Calu3 (cell line): ENCODE results near the gene TRIM62. TPM values are rescaled to one million over a fixed set of nuclear protein-coding genes. Genes with fewer than 3 reads are reported as not detected.

ENCODE experiments used
- BruUV-seq: library from RNA; stranded (reverse); fragments of 400-500 nt; replicated peaks from 2 replicates; lab custom pipeline; 2021; lab: Mats Ljungman, UMichigan
- CTCF ChIA-PET: fragments of 300-600 bp; sonication (Branson Sonifier 250); formaldehyde crosslinking; loops from one replicate; lab custom pipeline; 2022; ENCODE audit warnings: antibody characterized with exemption; lab: Charles Lee
- DNase-seq: peaks from one replicate; pipeline ENCODE4 v3.0.0; 2022
- H3K27ac Mint-ChIP-seq: one replicate; pipeline ENCODE4 v1.8.0; 2022; ENCODE audit warnings: mixed read lengths; ENCODE audit not compliant: unreplicated experiment
- H3K27me3 Mint-ChIP-seq: one replicate; pipeline ENCODE4 v1.8.0; 2022; ENCODE audit warnings: mixed read lengths; ENCODE audit not compliant: unreplicated experiment
- H3K36me3 Mint-ChIP-seq: one replicate; pipeline ENCODE4 v1.8.0; 2022; ENCODE audit warnings: mild to moderate bottlenecking, moderate library complexity, mixed read lengths; ENCODE audit not compliant: insufficient read depth, unreplicated experiment
- H3K4me1 Mint-ChIP-seq: one replicate; pipeline ENCODE4 v1.8.0; 2022; ENCODE audit warnings: mild to moderate bottlenecking, low read depth, mixed read lengths; ENCODE audit not compliant: unreplicated experiment
- H3K4me3 Mint-ChIP-seq: one replicate; pipeline ENCODE4 v1.8.0; 2022; ENCODE audit warnings: mild to moderate bottlenecking, low read depth, moderate library complexity, mixed read lengths; ENCODE audit not compliant: unreplicated experiment
- H3K9me3 Mint-ChIP-seq: one replicate; pipeline ENCODE4 v1.8.0; 2022; ENCODE audit warnings: low read depth, mixed read lengths; ENCODE audit not compliant: unreplicated experiment
- CTCF ChIP-seq: fragments of 200-600 bp; IDR thresholded peaks from one replicate; pipeline ENCODE4 v1.8.0; 2022; ENCODE audit warnings: antibody characterized with exemption; ENCODE audit not compliant: unreplicated experiment
- intact Hi-C: fragments of 100-400 bp; cut with micrococcal nuclease; formaldehyde crosslinking; loops from one replicate; pipeline ENCODE4 v1.10.0; 2022; ENCODE audit not compliant: unreplicated experiment
- total RNA-seq: library from RNA; stranded (reverse); gene quantifications from 2 replicates; pipeline ENCODE4 v1.2.3, GENCODE V29; 2022

TRIM62 gene
- total RNA-seq, 1 experiment from 2014 or later, result 8.8 TPM

GRCh38 chr1:33224166-33224707 is 42.4 kb upstream of the TRIM62 start:
- no peak for TF ChIP-seq CTCF
- no peak for DNase-seq
- intact Hi-C loops, result loop anchor here (5.0 kb wide), 1 partner anchor 143 kb away; no protein-coding TSS in a partner anchor
- no peak overlapping the region for H3K27ac Mint-ChIP-seq
- H3K27me3 Mint-ChIP-seq, result peaks cover 18% of the 10 kb centered on the region
- H3K4me1 Mint-ChIP-seq, result peaks cover 30% of the 10 kb centered on the region
- H3K9me3 Mint-ChIP-seq, result peaks cover 3% of the 10 kb centered on the region
- CTCF ChIA-PET, result no interaction called here
- no TSS peak for BruUV-seq
- peaks cover 8% of the 10 kb centered on the region for H3K36me3 Mint-ChIP-seq
- no peak overlapping the region for H3K4me3 Mint-ChIP-seq

GRCh38 chr1:33222381-33222780 is 40.5 kb upstream of the TRIM62 start:
- intact Hi-C loops, result loop anchor here (5.0 kb wide), 1 partner anchor 145 kb away; no protein-coding TSS in a partner anchor
- Mint-ChIP-seq H3K4me1 (peaks cover 34% of the 10 kb centered on the region), H3K9me3 (peaks cover 3% of the 10 kb centered on the region), H3K36me3 (peaks cover 16% of the 10 kb centered on the region), H3K27ac (no peak overlapping the region), H3K4me3 (no peak overlapping the region), H3K27me3 (no peaks in the 10 kb centered on the region)
- TF ChIP-seq CTCF, result no peak
- no TSS peak for BruUV-seq
- DNase-seq, result no peak
- CTCF ChIA-PET, result no interaction called here

GRCh38 chr1:33221385-33221758 is 39.5 kb upstream of the TRIM62 start:
- CTCF ChIA-PET, result no interaction called here
- peaks cover 16% of the 10 kb centered on the region for H3K36me3 Mint-ChIP-seq
- no peak for TF ChIP-seq CTCF
- DNase-seq, result no peak
- no peak overlapping the region for H3K4me3 Mint-ChIP-seq
- H3K27ac Mint-ChIP-seq, result no peak overlapping the region
- intact Hi-C loops, result loop anchor here (5.0 kb wide), 1 partner anchor 146 kb away; no protein-coding TSS in a partner anchor
- BruUV-seq, result no TSS peak
- peaks cover 3% of the 10 kb centered on the region for H3K9me3 Mint-ChIP-seq
- peaks cover 34% of the 10 kb centered on the region for H3K4me1 Mint-ChIP-seq
- H3K27me3 Mint-ChIP-seq, result no peaks in the 10 kb centered on the region

- BruUV-seq, result no TSS peak
- CTCF ChIA-PET, result interaction anchor here (0.5 to 1.3 kb wide), 2 partner anchors 9 to 75 kb away, joined by 3 to 4 read pairs; no protein-coding TSS in a partner anchor
- peak; percentile 58 for DNase-seq
- TF ChIP-seq CTCF, result no peak
- Mint-ChIP-seq H3K27ac (peak overlapping the region; percentile 83), H3K36me3 (peaks cover 16% of the 10 kb centered on the region), H3K4me3 (no peak overlapping the region), H3K4me1 (peaks cover 34% of the 10 kb centered on the region), H3K9me3 (peaks cover 3% of the 10 kb centered on the region), H3K27me3 (no peaks in the 10 kb centered on the region)
- intact Hi-C loops, result loop anchor here (5.0 kb wide), 1 partner anchor 146 kb away; no protein-coding TSS in a partner anchor
Measured at GRCh38 chr1:33220676-33221384, 39.0 kb upstream of the TRIM62 start.
